Kidney tubule cell (primary cell): ENCODE results near the gene SLC15A1.
"Not testable (repeated sequence)": the region's sequence is repeated elsewhere in the genome, so short reads cannot be mapped to it uniquely, and the experiment has no call there.

ENCODE experiments used
- DNase-seq: peaks from one replicate; pipeline ENCODE4 v3.0.0-alpha.2; 2018; ENCODE audit warnings: low spot score

The SLC15A1 gene

DNA sequence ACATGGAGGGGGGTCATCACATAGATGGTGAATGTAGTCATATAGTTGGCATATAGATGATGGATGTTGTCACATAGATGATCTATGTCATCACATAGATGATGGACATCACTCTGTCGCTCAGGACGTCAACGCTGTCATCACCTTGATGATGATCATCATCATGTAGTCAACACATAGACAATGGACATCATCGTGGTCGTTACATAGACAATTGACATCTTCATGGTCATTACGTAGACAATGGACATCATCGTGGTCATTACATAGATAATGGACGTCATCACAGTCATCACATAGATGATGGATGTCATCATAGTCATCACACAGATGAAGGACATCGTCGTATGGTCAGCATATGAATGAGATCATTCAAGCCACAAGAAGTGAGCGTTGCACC lies 28.6 kb upstream of the SLC15A1 start:
- no peak for DNase-seq

DNA sequence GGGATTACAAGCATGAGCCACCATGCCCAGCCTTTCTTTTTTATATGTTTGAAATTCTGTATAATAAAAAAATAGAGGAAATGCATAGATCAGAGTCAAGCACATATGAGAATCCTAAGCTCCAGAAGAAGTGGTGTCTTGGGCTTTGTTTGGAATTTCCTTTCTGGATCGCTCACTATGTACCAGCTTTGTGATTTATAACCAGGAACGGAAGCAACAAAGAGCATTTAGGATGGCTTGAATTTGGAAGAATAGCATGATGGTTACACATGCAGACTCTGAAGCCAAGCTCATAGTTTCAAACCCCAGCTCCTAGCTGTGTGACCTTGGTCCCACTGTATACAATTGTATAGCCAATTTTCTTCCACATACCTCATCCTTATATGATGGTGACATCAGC lies 28.0 kb upstream of the SLC15A1 start:
- DNase-seq: no peak

DNA sequence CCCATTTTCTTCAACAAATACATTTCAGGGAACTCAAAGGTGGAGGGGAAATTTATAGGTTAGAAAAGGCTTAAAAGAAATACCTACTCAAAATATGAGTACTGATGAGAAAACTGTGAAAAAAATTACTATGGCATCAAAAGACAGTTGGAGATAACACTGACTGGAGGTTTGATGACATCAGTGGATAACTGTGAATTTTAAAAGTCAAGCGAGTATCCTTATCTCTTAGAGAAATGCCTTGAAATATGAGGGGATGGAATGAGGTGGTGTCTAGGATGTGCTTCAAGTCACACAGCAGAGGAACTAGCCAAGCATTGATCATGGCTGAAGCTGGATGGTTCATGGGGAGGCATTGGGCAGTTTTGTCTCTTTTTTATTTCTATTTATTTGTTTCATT lies 27.2 kb upstream of the SLC15A1 start:
- no peak for DNase-seq

DNA sequence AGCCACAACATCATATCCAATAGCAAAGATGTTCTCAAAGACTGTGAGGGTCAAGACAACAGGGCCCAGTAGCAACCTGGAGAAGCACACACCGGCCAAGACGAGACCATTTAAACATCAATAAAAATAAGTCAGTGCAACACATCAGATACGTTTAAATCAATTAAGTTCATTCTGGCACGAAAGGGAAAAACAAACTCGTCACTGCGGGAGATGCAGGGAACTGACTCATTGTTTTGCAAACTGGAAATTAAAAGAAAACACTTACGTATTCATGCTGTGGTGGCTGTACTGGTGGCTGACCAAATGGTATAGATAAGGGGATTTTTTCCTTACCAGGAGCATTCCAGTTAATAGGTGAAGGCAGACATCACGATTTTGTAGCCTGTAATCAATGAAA lies 26.3 kb upstream of the SLC15A1 start:
- no peak for DNase-seq

DNA sequence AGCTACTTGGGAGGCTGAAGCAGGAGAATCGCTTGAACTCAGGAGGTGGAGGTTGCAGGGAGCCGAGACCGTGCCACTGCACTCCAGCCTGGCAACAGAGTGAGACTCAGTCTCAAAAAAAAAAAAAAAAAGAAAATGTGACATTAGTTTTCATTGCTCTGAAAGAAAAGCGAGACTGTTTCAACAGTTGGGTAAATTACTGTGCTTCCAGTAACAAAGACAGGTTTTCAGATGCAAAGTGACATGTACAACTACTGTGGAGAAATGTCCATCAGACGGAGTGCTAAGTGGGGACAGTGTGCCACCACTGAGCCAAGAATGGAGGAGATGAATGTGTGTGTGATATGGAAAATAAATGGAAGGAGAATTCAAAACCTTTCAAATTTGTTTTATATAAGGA lies 24.2 kb upstream of the SLC15A1 start:
- no peak for DNase-seq

DNA sequence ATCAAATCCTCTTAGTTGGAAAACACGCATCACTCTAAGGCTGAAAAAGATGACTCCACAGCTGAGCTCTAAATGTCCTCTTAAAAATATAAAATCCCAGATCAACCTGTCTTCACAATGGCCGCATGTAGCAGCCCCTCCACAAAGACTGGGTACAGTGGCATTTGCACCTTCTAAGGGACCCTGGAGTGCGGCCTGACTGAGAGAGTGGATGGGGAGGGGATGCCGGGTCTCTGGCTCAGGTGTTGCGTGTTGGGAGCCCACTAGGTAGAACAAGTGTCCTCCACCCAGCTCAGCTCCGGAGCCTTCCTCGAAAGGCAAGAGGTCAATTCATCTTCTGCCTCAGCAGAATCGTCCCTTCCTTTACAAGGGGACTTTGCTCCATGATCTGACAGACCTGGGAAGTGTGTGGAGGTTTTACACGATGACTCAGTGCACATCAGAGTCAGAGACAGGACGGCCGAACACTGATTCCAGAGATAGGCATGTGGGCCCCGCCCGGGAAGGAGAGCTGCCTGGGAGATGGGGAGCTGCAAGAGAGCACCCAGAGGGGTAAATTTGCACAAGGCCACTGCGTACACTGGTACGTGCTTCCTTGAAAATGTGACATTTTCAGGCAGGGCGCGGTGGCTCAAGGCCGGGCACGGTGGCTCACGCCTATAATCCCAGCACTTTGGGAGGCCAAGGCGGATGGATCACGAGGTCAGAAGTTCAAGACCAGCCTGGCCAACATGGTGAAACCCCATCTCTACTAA lies 23.5 kb upstream of the SLC15A1 start:
- peak; percentile 92 for DNase-seq

DNA sequence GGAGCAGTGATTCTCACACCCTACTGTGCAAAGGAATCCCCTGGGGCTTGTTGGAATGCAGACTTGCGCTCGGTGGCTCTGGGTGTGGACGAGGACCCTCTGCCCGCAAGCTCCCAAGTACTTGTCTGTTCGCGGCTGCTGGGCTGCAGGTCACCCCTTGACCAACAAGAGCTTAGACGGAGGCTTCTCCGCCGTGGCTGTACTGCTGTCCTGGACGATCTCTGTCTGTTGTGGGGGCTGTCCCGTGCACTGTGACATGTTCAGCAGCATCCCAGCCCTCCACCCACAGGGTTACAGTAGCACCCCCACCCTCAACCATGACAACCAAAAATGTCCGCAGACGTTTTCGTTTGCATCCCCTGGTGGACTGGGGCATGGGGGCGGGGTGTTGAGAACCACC lies 22.9 kb upstream of the SLC15A1 start:
- DNase-seq: no peak

DNA sequence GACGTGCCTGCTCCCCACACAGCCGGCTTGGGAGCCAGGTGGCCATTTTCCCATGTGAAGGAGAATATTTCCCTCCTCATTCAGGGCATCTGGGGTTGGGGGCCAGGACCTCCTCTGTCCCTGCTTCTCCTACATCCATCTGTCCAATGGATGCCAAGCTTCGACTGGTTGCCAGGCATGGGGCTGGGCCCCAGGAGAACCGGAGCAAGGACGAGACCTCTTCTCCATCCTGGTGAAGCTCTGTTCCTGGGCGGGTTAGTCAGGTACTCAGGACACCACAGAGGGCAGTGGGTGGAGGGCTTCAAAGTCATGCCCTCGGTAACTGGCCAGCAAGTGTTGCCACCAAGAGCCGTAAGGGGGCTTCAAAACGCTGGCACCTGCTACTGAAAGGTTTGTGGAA lies 22.3 kb upstream of the SLC15A1 start:
- DNase-seq: no peak

DNA sequence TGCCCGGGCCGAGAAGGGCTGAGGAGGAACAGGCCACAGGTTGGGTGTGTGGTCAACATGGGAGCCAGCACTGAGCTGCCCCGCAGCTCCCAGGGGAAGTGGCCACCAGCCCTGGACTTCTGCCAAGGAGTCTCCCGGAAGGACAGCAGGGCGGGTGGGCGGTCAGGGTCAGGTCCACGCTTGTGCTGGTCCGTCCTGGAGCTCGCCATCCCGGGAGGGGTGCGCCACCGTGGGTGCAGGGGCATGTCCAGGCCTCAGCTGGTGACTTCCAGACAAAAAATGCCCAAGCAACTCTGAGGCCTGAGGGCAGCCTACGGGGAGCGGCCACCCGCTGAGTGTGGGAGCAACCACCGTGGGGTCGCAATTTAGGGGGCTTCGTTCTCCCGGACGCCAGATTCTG lies 21.4 kb upstream of the SLC15A1 start:
- DNase-seq: no peak

DNA sequence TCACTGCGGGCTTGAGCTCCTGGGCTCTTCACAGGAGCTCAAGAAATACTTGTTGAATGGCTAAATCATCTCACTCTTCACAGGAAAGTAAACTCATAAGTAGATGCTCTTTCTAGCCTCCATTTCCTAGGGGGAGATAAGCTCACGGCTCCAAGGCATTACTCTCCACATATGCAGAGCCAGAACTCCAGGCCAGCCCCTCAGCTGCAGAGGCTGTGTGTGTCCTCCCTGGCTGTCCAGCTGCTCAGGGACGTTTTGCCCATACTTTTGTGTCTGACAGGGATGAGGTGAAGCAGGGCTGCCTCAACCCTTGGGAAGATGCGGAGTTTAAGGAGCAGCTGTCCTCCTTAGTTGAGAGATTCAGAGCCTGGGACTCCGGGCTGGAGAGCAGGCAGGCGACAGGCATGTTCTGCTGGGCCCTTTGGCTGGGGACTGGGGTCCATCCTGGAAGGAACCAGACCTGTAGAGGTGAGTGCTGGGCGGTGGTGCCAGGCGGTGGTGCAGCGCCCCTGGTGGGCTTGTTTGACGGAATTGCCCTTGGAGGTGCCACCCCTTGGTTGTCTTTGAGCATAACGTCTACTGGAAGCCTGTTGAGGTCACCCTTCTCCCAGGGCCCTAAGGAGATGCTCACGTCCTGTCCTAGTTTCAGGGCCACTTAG lies 20.5 kb upstream of the SLC15A1 start:
- no peak for DNase-seq

DNA sequence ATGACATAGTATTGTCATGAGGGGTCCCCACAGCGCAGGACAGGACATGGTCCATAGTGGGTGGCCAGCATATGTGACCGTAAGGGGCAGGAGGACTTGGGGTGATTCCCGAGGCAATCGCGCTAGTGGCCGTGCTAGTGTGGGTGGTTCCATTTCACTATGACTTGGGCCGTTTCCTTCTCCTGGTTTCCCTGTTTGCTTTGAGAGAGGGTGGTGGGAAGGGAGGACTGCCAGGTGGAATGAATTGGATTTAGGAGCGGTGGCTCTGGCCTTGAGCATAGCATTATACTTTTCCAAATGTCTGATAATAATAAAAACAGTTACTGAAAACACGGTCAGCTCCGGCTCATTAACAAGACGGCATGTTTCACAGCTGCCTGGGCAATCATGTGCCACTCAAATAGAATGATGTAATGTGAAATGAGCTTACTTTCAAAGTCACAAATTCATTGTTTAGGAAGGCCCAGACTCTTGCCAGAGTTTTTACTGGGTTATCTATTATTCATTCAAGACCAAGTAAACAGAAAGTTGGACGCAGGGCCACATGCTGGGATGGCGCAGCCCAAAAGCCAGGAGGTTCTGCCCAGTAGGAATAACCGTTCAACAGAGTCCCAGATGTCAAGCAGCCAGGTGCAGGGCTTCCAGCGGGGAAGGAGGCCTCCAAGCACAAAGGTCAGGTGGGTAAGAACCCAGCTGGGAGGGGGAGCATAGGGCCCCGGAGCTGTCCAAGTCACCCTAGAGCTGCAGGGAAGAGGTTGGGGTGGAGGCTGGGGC lies 19.6 kb upstream of the SLC15A1 start:
- peak; percentile 43 for DNase-seq

DNA sequence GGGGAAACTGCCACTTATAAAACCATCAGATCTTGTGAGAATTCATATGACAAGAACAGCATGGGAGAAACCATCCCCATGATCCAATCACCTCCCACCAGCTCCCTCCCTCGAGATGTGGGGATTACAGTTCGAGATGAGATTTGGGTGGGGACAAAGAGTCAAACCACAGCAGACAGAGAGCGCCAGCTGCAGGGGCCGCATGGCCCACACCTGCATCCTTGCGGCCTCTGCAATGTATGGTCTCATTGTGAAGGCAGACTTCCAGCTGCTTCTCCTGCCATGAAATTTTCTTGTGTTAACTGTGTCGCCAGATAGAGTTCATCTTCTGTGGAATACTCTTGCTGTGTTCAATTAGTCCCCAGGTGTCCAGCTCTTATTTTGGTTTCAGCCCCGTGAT lies 17.3 kb upstream of the SLC15A1 start:
- no peak for DNase-seq

DNA sequence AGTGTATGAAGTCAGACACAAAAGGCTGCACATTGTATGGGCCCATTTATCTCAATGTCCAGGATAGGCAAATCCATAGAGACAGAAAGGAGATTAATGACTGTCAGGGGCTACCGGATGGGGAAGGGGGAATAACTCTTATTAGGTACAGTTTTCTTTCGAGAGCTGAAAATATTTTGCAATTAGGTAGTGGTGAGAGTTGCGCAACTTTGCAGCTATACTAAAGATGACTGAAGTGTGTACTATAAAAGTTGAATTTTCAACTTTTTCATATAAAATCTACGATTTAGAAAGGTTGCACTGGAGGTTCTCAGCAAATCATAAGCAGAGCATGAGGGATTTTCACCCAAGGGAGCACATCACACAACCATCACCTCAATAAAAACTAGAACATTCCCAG lies 16.1 kb upstream of the SLC15A1 start:
- no peak for DNase-seq

DNA sequence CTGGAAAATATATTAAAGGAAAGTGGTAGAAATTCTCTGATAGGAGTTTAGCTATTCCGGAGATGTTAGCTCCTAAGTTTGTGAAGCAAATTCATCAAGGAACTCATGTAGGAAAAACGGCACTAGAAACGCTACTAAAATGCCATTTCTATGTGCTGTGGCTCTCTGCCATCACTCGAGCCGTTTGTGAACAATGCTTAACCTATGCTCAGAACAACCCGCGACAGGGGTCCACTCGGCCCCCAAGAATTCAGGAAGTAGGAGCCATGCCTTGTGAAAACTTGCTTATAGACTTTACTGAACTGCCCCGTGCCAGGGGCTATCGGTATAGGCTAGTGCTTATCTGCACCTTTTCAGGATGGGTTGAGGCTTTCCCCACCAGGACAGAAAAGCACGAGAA lies 14.2 kb upstream of the SLC15A1 start:
- no peak for DNase-seq

DNA sequence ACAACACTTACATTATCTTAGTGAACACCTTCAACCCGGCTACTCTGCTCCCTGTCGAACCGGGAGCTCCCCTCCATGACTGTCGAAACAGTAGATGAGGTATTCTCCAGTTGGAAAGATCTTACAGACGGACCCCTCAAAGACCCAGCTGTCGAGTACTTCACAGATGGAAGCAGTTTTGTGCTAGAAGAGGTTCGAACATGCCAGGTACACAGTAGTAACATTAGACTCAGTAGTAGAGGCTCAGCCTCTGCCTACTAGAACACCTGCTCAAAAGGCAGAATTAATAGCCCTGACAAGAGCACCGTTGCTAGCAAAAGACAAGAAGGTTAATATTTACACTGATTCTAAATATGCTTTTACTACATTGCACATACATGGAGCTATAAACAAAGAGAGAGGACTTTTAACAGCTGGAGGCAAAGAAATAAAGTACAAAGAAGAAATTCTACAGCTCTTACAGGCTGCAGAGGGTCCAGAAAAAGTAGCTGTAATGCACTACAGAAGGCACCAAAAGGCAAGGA lies 13.6 kb upstream of the SLC15A1 start:
- DNase-seq: no peak

DNA sequence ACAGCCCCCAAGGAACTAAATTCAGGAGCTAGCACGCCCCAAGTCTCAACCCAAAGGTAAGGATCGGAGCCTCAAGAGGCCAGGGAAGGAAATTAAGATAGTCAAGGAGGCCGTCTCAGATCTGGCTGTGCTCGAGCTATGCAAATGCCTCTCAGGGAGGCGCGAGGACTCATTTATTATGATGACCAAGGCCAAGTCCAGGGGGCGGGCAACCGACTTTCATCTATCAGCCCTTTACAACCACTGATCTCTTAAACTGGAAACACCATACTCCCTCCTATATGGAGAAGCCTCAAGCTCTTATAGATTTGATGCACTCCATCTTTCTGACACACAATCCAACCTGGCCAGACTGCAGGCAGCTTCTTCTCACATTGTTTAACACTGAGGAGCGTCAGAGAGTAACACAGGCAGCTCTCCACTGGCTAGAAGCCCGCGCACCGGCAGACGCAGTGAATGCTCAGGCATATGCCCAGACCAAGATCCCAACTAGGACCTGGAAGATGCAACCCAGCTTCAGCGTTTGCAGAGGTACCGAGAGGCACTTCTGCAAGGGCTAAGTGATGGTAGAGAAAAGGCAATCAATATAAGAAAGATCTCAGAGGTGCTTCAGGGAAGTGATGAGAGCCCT lies 9.6 kb upstream of the SLC15A1 start:
- DNase-seq: no peak

DNA sequence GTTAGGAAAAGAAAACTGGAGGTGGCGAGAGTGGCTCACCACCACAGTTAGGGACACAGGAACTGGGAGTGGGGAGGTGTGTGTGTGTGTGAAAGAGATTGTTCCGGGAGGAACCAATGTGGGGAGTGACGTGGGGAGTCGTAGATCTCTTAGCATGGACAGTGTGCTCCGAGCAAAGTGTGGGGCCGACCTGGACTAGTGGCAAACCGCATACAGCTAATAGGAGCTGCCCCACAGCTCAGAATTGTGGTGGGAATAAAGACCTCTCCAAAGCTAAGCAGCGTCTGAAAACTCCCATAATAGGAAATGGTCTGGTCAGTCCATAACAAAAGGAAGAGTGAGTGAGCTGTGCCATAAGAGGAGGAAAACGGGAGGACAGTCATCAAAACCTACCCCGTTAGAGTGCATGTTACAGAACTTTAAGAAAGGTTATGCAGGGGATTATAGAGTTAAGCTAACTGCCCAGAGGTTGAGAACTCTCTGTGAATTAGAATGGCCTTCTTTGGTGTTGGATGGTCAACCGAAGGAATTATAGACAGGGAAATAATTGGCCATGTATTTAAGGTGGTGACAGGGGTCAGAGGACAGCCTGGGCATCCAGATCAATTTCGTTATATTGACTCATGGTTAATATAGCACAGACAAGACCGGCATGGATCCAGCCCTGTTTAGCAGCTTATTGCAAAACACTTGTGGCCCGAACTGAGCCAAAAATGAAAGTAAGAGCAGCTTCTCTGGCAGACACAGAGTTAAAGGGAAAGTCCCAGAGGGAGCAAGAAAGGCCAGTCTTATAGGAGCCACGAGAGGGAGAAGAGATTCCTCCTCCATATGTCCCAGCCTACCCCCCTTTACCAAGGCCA lies 8.9 kb upstream of the SLC15A1 start:
- DNase-seq: peak; percentile 59

DNA sequence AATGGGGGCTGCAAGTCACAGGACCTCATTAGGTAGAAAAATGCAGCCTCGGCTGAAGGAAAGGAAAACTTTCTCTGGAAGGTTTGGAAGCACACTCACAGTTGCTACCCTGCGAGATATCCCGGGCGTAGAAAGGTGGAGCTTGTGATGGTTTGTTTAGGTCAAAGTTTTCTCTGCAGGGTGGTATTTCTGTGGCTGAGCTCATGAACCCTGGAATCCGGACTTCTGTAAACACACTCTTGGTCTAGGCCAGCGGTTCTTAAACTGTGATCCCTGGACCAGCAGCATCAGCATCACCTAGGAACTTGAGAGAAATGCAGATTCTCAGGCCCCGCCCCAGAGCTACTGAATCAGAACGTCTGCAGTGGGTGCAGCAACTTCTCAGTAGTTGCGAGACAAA lies 3.3 kb upstream of the SLC15A1 start:
- DNase-seq: no peak

DNA sequence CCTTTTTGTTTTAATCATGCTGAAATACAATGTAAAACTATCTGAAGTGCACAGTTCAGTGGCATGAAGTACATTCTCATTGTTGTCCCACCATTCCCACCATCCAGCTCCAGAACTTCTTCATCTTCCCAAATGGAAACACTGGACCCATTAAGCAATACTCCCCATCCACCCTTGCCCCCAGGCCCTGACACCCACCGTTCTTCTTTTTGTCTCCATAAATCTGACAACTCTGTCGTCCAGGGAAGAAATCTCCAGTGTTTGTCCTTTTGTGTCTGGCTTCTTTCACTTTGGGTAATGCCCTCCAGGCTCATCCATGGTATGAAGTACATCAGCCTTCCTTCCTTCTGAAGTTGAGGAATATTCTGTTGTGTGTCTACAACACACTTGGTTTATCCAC lies 2.6 kb upstream of the SLC15A1 start:
- no peak for DNase-seq

DNA sequence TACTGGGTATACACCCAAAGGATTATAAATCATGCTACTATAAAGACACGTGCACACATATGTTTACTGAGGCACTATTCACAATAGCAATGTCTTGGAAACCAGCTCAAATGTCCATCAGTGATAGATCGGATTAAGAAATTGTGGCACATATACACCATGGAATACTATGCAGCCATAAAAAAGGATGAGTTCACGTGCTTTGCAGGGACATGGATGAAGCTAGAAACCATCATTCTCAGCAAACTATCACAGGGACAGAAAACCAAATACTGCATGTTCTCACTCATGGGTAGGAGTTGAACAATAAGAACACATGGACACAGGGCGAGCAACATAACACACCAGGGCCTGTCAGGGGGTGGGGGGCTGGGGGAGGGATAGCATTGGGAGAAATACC lies 2.0 kb upstream of the SLC15A1 start:
- DNase-seq: not testable (repeated sequence)

DNA sequence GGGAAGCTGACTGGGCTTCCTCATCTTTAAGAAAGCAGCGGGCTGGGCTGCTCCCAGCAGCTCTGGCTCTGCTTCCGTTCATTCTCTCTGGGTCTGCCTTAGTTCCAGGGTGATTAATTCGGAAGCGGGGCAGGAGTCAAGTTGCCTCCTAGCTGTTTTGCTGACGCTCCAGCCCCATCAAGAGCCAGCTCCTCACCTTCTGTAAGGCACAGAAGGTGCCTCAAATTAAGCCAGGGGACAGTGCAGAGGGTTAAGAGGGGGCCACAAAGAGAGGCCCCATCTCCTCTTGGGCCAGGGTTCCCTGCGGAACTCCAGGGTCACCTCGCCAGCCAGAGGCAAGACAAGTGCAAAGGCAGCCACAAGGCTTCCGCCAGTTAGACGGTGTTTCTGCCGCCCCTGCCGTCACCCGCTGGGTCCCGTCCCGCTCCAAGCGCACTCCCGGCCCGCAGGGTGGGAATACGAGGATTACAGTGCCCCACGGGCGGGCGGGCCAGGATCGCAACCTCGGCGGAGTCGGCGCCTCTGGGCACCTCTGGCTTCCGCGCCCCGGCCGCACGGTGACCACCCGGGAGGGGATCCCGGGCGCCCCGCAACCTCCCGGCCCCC lies 508 bp downstream of the SLC15A1 start:
- DNase-seq: peak; percentile 52
